Mucosa of rectum (tissue), 2 donors: ENCODE results near the gene DMWD.
"Not testable (repeated sequence)": the region's sequence is repeated elsewhere in the genome, so short reads cannot be mapped to it uniquely, and the experiment has no call there.

Experiments
- H3K27ac ChIP-seq, 2 donors: one replicate each; pipeline ENCODE4 v1.7.0; 2013; ENCODE audit warnings: inconsistent platforms in 2 of 2, low read depth in 2 of 2, low read length in 2 of 2
- H3K27me3 ChIP-seq, 2 donors: one replicate each; pipeline ENCODE4 v1.7.0; 2013; ENCODE audit warnings: low read length in 2 of 2; ENCODE audit not compliant: control insufficient read depth in 2 of 2, insufficient read depth in 2 of 2
- H3K36me3 ChIP-seq, 2 donors: one replicate each; pipeline ENCODE4 v1.7.0; 2013; ENCODE audit warnings: low read length in 2 of 2; ENCODE audit not compliant: control insufficient read depth in 2 of 2, insufficient read depth in 2 of 2
- H3K4me1 ChIP-seq, 2 donors: one replicate each; pipeline ENCODE4 v1.7.0; 2013; ENCODE audit warnings: low read length in 2 of 2, mild to moderate bottlenecking in 1 of 2; ENCODE audit not compliant: control insufficient read depth in 2 of 2, insufficient read depth in 2 of 2
- H3K4me3 ChIP-seq, 2 donors: one replicate each; pipeline ENCODE4 v1.7.0; 2013; ENCODE audit warnings: low read length in 2 of 2
- H3K9ac ChIP-seq, 2 donors: one replicate each; pipeline ENCODE4 v1.7.0; 2013; ENCODE audit warnings: low read length in 2 of 2, low read depth in 1 of 2, mild to moderate bottlenecking in 1 of 2
- H3K9me3 ChIP-seq, 2 donors: one replicate each; pipeline ENCODE4 v1.7.0; 2013; ENCODE audit warnings: low read length in 2 of 2; ENCODE audit not compliant: control insufficient read depth in 2 of 2
- donor health status: healthy.
- donor health status: Normal muscosa, but diverticular disease.

DMWD gene

GRCh38 chr19:45751483-45751882, 41.2 kb downstream of the DMWD start:
- H3K27me3 ChIP-seq, H3K36me3 ChIP-seq, H3K27ac ChIP-seq, H3K4me3 ChIP-seq, H3K9me3 ChIP-seq, H3K4me1 ChIP-seq, H3K9ac ChIP-seq: not testable (repeated sequence)

GRCh38 chr19:45747513-45747912, 45.1 kb downstream of the DMWD start:
- Histone ChIP-seq H3K27me3 (peaks cover 0 to 4% of the 10 kb centered on the region in 2 donors), H3K9me3 (no peaks in the 10 kb centered on the region), H3K36me3 (no peaks in the 10 kb centered on the region), H3K27ac (no peak overlapping the region), H3K9ac (no peak overlapping the region), H3K4me1 (no peaks in the 10 kb centered on the region), H3K4me3 (no peak overlapping the region)

- Histone ChIP-seq H3K27me3 (peaks cover 0 to 4% of the 10 kb centered on the region in 2 donors), H3K4me3 (no peak overlapping the region), H3K27ac (no peak overlapping the region), H3K36me3 (no peaks in the 10 kb centered on the region), H3K9me3 (no peaks in the 10 kb centered on the region), H3K9ac (no peak overlapping the region), H3K4me1 (no peaks in the 10 kb centered on the region)
These were observed 45.8 kb downstream of the DMWD start for GRCh38 chr19:45746866-45747265.

- Histone ChIP-seq H3K27me3 (peaks cover 0 to 4% of the 10 kb centered on the region in 2 donors), H3K27ac (no peak overlapping the region), H3K4me1 (no peaks in the 10 kb centered on the region), H3K9ac (no peak overlapping the region), H3K36me3 (no peaks in the 10 kb centered on the region), H3K9me3 (no peaks in the 10 kb centered on the region), H3K4me3 (no peak overlapping the region)
These were observed 47.0 kb downstream of the DMWD start for GRCh38 chr19:45745606-45746005.

GRCh38 chr19:45742969-45743368, 49.7 kb downstream of the DMWD start:
- Histone ChIP-seq H3K4me1 (no peaks in the 10 kb centered on the region), H3K27ac (no peak overlapping the region), H3K36me3 (no peaks in the 10 kb centered on the region), H3K9me3 (no peaks in the 10 kb centered on the region), H3K9ac (no peak overlapping the region), H3K27me3 (peaks cover 0 to 4% of the 10 kb centered on the region in 2 donors), H3K4me3 (no peak overlapping the region)

GRCh38 chr19:45739498-45740439, 52.9 kb downstream of the DMWD start:
- H3K9ac ChIP-seq, result no peak overlapping the region
- H3K4me3 ChIP-seq, result no peak overlapping the region
- no peak overlapping the region for H3K27ac ChIP-seq
- no peaks in the 10 kb centered on the region for H3K36me3 ChIP-seq
- H3K4me1 ChIP-seq, result no peaks in the 10 kb centered on the region
- H3K9me3 ChIP-seq, result no peaks in the 10 kb centered on the region
- no peaks in the 10 kb centered on the region for H3K27me3 ChIP-seq

GRCh38 chr19:45733160-45733810, 59.4 kb downstream of the DMWD start, which contains the start of gene MEIOSIN:
TSS of gene MEIOSIN (plus strand) at chr19:45733439. CDS start at chr19:45735377, 1,938 bp downstream.
- Histone ChIP-seq H3K4me3 (no peak within 1 kb of the TSS), H3K27me3 (no peaks in the 10 kb centered on the region), H3K4me1 (peaks cover 7 to 11% of the 10 kb centered on the region in 2 donors), H3K9me3 (no peaks in the 10 kb centered on the region), H3K27ac (no peak within 1 kb of the TSS), H3K36me3 (no peaks in the 10 kb centered on the region), H3K9ac (no peak within 1 kb of the TSS)
